ENCODE data around the gene UPP2. TPM values are rescaled to one million over a fixed set of nuclear protein-coding genes. Genes with fewer than 3 reads are reported as not detected.

UPP2 gene
- total and polyA plus RNA-seq, 4 donors = 0.51 to 9.0 (median 1.3) TPM

DNA sequence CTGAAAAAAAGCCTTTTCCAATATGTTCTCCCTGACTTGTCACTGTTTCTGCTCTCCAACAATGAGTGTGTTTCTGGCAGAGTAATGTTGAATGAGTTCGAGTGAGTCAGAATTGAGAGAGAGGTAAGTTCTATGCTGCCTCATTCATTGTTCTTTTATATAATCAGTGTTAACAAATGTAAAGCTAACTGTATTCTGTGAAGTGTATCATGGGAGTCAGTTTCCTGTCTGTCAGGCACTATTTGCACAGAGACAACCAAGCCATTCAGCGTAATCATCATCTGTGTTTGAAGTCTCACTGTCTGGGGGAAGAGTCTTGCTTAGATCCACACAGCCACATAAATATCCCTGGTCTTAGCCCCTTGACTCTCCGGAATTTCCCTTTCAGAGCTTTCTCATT lies 22.0 kb upstream of the UPP2 start:
- no peaks in the 10 kb centered on the region for H3K36me3 ChIP-seq (ENCODE audit: control insufficient read depth in 4 of 4, insufficient read depth in 3 of 4, low read depth in 1 of 4, low read length in 3 of 4)
- H3K9me3 ChIP-seq (ENCODE audit: control insufficient read depth in 4 of 4, low read length in 3 of 4) = peaks cover 0 to 4% (median 0%) of the 10 kb centered on the region in 4 donors
- H3K4me3 ChIP-seq (ENCODE audit: low read depth in 1 of 3, low read length in 3 of 3) = no peak overlapping the region
- no peak for DNase-seq (ENCODE audit: low spot score)
- no peaks in the 10 kb centered on the region for H3K4me1 ChIP-seq (ENCODE audit: control insufficient read depth in 4 of 4, insufficient read depth in 4 of 4, low read length in 3 of 4)
- WGBS = 81% methylated on average over 3 of the region's 3 CpGs
- H3K27me3 ChIP-seq (ENCODE audit: control insufficient read depth in 4 of 4, insufficient read depth in 4 of 4, low read length in 3 of 4) = no peaks in the 10 kb centered on the region
- H3K27ac ChIP-seq (ENCODE audit: low read depth in 1 of 2, low read length in 2 of 2) = no peak overlapping the region
- TF ChIP-seq RXRA (IDR thresholded peaks at IDR 0.05) (no peak), TAF1 (conservative IDR thresholded peaks at IDR 0.05) (no peak), HNF4G (IDR thresholded peaks at IDR 0.05) (no peak), RAD21 (IDR thresholded peaks at IDR 0.05) (no peak), GABPA (IDR thresholded peaks at IDR 0.05 in 1 of 2, conservative IDR thresholded peaks at IDR 0.05 in 1 of 2) (no peak), EGR1 (IDR thresholded peaks at IDR 0.05; ENCODE audit: low read depth in 2 of 2) (no peak), YY1 (IDR thresholded peaks at IDR 0.05) (no peak), HNF4A (conservative IDR thresholded peaks at IDR 0.05) (no peak), FOXA2 (IDR thresholded peaks at IDR 0.05) (no peak), SP1 (IDR thresholded peaks at IDR 0.05) (no peak), FOXA1 (IDR thresholded peaks at IDR 0.05) (no peak), NR2F2 (IDR thresholded peaks at IDR 0.05) (no peak), JUND (IDR thresholded peaks at IDR 0.05) (no peak)
- TF ChIP-seq, protein P1, sequence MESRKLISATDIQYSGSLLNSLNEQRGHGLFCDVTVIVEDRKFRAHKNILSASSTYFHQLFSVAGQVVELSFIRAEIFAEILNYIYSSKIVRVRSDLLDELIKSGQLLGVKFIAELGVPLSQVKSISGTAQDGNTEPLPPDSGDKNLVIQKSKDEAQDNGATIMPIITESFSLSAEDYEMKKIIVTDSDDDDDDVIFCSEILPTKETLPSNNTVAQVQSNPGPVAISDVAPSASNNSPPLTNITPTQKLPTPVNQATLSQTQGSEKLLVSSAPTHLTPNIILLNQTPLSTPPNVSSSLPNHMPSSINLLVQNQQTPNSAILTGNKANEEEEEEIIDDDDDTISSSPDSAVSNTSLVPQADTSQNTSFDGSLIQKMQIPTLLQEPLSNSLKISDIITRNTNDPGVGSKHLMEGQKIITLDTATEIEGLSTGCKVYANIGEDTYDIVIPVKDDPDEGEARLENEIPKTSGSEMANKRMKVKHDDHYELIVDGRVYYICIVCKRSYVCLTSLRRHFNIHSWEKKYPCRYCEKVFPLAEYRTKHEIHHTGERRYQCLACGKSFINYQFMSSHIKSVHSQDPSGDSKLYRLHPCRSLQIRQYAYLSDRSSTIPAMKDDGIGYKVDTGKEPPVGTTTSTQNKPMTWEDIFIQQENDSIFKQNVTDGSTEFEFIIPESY (IDR thresholded peaks at IDR 0.05) = no peak
- TF ChIP-seq, protein P2, sequence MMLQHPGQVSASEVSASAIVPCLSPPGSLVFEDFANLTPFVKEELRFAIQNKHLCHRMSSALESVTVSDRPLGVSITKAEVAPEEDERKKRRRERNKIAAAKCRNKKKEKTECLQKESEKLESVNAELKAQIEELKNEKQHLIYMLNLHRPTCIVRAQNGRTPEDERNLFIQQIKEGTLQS (IDR thresholded peaks at IDR 0.05) = no peak
- TF ChIP-seq, protein P3, sequence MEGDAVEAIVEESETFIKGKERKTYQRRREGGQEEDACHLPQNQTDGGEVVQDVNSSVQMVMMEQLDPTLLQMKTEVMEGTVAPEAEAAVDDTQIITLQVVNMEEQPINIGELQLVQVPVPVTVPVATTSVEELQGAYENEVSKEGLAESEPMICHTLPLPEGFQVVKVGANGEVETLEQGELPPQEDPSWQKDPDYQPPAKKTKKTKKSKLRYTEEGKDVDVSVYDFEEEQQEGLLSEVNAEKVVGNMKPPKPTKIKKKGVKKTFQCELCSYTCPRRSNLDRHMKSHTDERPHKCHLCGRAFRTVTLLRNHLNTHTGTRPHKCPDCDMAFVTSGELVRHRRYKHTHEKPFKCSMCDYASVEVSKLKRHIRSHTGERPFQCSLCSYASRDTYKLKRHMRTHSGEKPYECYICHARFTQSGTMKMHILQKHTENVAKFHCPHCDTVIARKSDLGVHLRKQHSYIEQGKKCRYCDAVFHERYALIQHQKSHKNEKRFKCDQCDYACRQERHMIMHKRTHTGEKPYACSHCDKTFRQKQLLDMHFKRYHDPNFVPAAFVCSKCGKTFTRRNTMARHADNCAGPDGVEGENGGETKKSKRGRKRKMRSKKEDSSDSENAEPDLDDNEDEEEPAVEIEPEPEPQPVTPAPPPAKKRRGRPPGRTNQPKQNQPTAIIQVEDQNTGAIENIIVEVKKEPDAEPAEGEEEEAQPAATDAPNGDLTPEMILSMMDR (IDR thresholded peaks at IDR 0.05; ENCODE audit: low read depth, low read length, missing input control) = no peak
- TF ChIP-seq, protein P4, sequence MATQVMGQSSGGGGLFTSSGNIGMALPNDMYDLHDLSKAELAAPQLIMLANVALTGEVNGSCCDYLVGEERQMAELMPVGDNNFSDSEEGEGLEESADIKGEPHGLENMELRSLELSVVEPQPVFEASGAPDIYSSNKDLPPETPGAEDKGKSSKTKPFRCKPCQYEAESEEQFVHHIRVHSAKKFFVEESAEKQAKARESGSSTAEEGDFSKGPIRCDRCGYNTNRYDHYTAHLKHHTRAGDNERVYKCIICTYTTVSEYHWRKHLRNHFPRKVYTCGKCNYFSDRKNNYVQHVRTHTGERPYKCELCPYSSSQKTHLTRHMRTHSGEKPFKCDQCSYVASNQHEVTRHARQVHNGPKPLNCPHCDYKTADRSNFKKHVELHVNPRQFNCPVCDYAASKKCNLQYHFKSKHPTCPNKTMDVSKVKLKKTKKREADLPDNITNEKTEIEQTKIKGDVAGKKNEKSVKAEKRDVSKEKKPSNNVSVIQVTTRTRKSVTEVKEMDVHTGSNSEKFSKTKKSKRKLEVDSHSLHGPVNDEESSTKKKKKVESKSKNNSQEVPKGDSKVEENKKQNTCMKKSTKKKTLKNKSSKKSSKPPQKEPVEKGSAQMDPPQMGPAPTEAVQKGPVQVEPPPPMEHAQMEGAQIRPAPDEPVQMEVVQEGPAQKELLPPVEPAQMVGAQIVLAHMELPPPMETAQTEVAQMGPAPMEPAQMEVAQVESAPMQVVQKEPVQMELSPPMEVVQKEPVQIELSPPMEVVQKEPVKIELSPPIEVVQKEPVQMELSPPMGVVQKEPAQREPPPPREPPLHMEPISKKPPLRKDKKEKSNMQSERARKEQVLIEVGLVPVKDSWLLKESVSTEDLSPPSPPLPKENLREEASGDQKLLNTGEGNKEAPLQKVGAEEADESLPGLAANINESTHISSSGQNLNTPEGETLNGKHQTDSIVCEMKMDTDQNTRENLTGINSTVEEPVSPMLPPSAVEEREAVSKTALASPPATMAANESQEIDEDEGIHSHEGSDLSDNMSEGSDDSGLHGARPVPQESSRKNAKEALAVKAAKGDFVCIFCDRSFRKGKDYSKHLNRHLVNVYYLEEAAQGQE (IDR thresholded peaks at IDR 0.05) = no peak
- H3K9ac ChIP-seq (ENCODE audit: low read depth in 1 of 2, low read length in 2 of 2) = no peak overlapping the region

DNA sequence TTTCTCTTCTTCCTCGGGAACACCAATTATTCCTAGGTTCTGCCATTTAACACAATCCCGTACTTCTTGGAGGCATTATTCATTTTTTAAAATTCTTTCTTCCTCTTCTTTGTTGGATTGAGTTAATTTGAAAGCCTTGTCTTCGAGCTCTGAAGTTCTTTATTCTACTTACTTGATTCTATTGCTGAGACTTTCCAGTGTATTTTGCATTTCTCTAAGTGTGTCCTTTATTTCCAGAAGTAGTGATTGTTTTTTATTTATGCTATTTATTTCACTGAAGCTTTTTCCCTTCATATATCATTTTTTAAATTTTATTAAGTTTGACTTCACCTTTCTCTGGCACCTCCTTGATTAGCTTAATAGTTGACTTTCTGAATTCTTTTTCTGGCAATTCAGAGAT lies 13.6 kb upstream of the UPP2 start:
- no peak overlapping the region for H3K27ac ChIP-seq (ENCODE audit: low read depth in 1 of 2, low read length in 2 of 2)
- H3K4me1 ChIP-seq (ENCODE audit: control insufficient read depth in 4 of 4, insufficient read depth in 4 of 4, low read length in 3 of 4) = no peaks in the 10 kb centered on the region
- H3K9ac ChIP-seq (ENCODE audit: low read depth in 1 of 2, low read length in 2 of 2) = no peak overlapping the region
- no peak overlapping the region for H3K4me3 ChIP-seq (ENCODE audit: low read depth in 1 of 3, low read length in 3 of 3)
- peaks cover 0 to 2% (median 0%) of the 10 kb centered on the region in 4 donors for H3K9me3 ChIP-seq (ENCODE audit: control insufficient read depth in 4 of 4, low read length in 3 of 4)
- WGBS = 93% methylated on average over 3 of the region's 3 CpGs
- no peak for TF ChIP-seq HNF4A (conservative IDR thresholded peaks at IDR 0.05)
- TF ChIP-seq, protein P2 (IDR thresholded peaks at IDR 0.05) = no peak
- no peak for TF ChIP-seq EGR1 (IDR thresholded peaks at IDR 0.05; ENCODE audit: low read depth in 2 of 2)
- no peak for TF ChIP-seq FOXA1 (IDR thresholded peaks at IDR 0.05)
- TF ChIP-seq, protein P1 (IDR thresholded peaks at IDR 0.05) = no peak
- no peak for TF ChIP-seq RXRA (IDR thresholded peaks at IDR 0.05)
- TF ChIP-seq GABPA (IDR thresholded peaks at IDR 0.05 in 1 of 2, conservative IDR thresholded peaks at IDR 0.05 in 1 of 2) = no peak
- TF ChIP-seq NR2F2 (IDR thresholded peaks at IDR 0.05) = no peak
- TF ChIP-seq, protein P3 (IDR thresholded peaks at IDR 0.05; ENCODE audit: low read depth, low read length, missing input control) = no peak
- no peak for TF ChIP-seq TAF1 (conservative IDR thresholded peaks at IDR 0.05)
- no peak for TF ChIP-seq FOXA2 (IDR thresholded peaks at IDR 0.05)
- DNase-seq (ENCODE audit: low spot score) = no peak
- H3K27me3 ChIP-seq (ENCODE audit: control insufficient read depth in 4 of 4, insufficient read depth in 4 of 4, low read length in 3 of 4) = no peaks in the 10 kb centered on the region
- H3K36me3 ChIP-seq (ENCODE audit: control insufficient read depth in 4 of 4, insufficient read depth in 3 of 4, low read depth in 1 of 4, low read length in 3 of 4) = no peaks in the 10 kb centered on the region
